Transverse colon (tissue), 4 donors: ENCODE data around the gene KRT8. TPM values are rescaled to one million over a fixed set of nuclear protein-coding genes. Genes with fewer than 3 reads are reported as not detected.

Experiments used
- DNase-seq: peaks from one replicate; pipeline ENCODE4 v3.0.0-alpha.2; 2019
- H3K27ac ChIP-seq, 4 donors: fragments of 200-600 bp; sonication (generic); 2 replicates each; pipeline ENCODE4 v1.5.1; 2016 to 2018; ENCODE audit warnings: inconsistent platforms in 4 of 4
- H3K27me3 ChIP-seq: fragments of 200-600 bp; sonication (generic); 2 replicates; pipeline ENCODE4 v1.5.1; 2017; ENCODE audit warnings: inconsistent platforms
- H3K36me3 ChIP-seq, 4 donors: fragments of 200-600 bp; sonication (generic); 2 replicates each; pipeline ENCODE4 v1.5.1; 2017 to 2019; ENCODE audit warnings: inconsistent platforms in 4 of 4
- H3K4me1 ChIP-seq, 4 donors: fragments of 200-600 bp; sonication (generic); 2 replicates each; pipeline ENCODE4 v1.5.1; 2017 to 2020; ENCODE audit warnings: inconsistent platforms in 4 of 4
- H3K4me3 ChIP-seq, 4 donors: fragments of 200-600 bp; sonication (generic); 1 replicate in 1 of 4; 2 replicates in 3 of 4; pipeline versions ENCODE4 v1.5.1 to v1.6.1; 2017 to 2019; ENCODE audit warnings: inconsistent platforms in 4 of 4
- H3K9me3 ChIP-seq, 2 donors: fragments of 200-600 bp; sonication (generic); 2 replicates each; pipeline ENCODE4 v1.5.1; 2017 to 2019; ENCODE audit warnings: inconsistent platforms in 2 of 2
- EP300 ChIP-seq: sonication (generic); formaldehyde crosslinking; IDR thresholded peaks from one replicate; pipeline ENCODE4 v1.6.1; 2017; ENCODE audit warnings: antibody characterized with exemption, low read depth
- POLR2A ChIP-seq: fragments of 450-650 bp; IDR thresholded peaks from one replicate; pipeline ENCODE4 v1.6.1; 2016; ENCODE audit warnings: antibody characterized with exemption, mild to moderate bottlenecking, moderate library complexity
- POLR2AphosphoS5 ChIP-seq, 3 donors: sonication (generic); formaldehyde crosslinking; IDR thresholded peaks; one replicate each; pipeline ENCODE4 v1.6.1; 2016; ENCODE audit warnings: antibody characterized with exemption in 3 of 3
- WGBS, 2 donors: methylation state at CpG; one replicate each; pipeline ENCODE4 v1.1.5; 2018; ENCODE audit warnings: low coverage in 1 of 2; 5-methylcytosine and 5-hydroxymethylcytosine counted together
- in situ Hi-C, 4 donors: fragments of 200-750 bp; cut with MboI; loops; one replicate each; pipeline versions ENCODE4 v1.15.0 to v1.15.1; 2017; ENCODE audit warnings: low sequenced_read_pairs in 3 of 4, low pct_ligation_motif_present in 1 of 4, low pct_unique_long_range_greater_than_20kb in 1 of 4
- intact Hi-C: fragments of 100-400 bp; cut with DNase I; formaldehyde crosslinking; loops from one replicate; pipeline ENCODE4 v1.15.1; 2023; ENCODE audit warnings: low total_unique reads
- total RNA-seq, 4 donors: library from RNA; depleted of rRNA; stranded (reverse); fragments of >200 nt; gene quantifications; one replicate each; pipeline ENCODE4 v1.1.0, GENCODE V29; 2016
- TF ChIP-seq, protein P1 (sequence below), 5 experiments: fragments of 200-600 bp in 3 of 5; fragments of 450-650 bp in 2 of 5; sonication (generic) in 3 of 5; IDR thresholded peaks; 1 replicate in 2 of 5; 2 replicates in 3 of 5; pipeline ENCODE4 v1.5.1; 2016 to 2017; ENCODE audit warnings: antibody characterized with exemption in 5 of 5, inconsistent platforms in 3 of 5, mild to moderate bottlenecking in 2 of 5, moderate library complexity in 1 of 5

Gene KRT8
- total RNA-seq, 4 donors from 2014 or later = 1,016 to 3,505 (median 2,245) TPM

DNA sequence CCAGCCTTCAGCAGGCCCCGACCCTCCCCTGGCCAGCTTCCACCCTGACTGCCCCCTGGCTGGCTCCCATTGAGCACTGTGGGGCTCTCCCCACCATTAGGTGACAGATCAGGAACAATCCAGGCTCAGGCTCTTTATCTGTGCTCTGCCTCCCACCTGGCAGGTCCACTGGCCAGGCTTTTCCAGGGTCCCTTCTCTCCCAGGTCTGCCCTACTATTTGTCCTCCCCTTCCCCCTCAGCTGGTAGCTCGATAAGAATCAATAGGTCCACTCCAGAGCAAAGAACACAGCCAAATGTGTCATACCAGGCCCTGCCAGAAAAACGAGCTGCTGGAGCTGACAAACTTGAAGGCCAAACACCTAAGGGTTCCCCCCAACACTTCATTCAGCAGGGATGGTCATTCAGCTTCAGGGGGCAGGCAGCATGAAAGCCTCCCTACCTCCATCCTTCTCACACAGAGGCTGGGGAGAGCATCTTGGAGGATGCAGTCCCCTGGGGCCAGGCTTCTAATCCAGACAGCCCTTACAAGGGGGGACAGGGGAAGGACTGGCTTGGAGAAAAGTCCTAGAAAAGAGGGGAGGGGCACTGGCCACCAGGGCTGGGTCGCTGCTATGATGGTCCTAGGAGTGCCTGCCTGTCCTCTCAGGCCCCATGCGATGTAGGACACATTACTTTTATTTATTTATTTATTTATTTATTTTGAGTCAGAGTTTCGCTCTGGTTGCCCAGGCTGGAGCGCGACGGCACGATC is 42.1 kb upstream of the KRT8 start:
- WGBS, 2 donors = 75% methylated on average over 10 of the region's 10 CpGs; no CpG with 5 or more reads in 1 of the 2 donors
- Histone ChIP-seq H3K27me3 (no peaks in the 10 kb centered on the region), H3K36me3 (no peaks in the 10 kb centered on the region), H3K27ac (peak overlapping the region in 2 of 4 donors; percentile 8 to 26), H3K4me3 (no peak overlapping the region), H3K4me1 (peaks cover 8 to 42% (median 16%) of the 10 kb centered on the region in 4 donors), H3K9me3 (no peaks in the 10 kb centered on the region)
- DNase-seq = no peak
- TF ChIP-seq, protein P1, sequence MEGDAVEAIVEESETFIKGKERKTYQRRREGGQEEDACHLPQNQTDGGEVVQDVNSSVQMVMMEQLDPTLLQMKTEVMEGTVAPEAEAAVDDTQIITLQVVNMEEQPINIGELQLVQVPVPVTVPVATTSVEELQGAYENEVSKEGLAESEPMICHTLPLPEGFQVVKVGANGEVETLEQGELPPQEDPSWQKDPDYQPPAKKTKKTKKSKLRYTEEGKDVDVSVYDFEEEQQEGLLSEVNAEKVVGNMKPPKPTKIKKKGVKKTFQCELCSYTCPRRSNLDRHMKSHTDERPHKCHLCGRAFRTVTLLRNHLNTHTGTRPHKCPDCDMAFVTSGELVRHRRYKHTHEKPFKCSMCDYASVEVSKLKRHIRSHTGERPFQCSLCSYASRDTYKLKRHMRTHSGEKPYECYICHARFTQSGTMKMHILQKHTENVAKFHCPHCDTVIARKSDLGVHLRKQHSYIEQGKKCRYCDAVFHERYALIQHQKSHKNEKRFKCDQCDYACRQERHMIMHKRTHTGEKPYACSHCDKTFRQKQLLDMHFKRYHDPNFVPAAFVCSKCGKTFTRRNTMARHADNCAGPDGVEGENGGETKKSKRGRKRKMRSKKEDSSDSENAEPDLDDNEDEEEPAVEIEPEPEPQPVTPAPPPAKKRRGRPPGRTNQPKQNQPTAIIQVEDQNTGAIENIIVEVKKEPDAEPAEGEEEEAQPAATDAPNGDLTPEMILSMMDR (IDR thresholded peaks at IDR 0.05) = no peak
- no peak for TF ChIP-seq EP300
- no peak for TF ChIP-seq POLR2A
- no peak for TF ChIP-seq POLR2AphosphoS5 (IDR thresholded peaks at IDR 0.05)
- in situ Hi-C loops = no loop called here
- intact Hi-C loops = no loop called here

- no peaks in the 10 kb centered on the region for H3K9me3 ChIP-seq
- H3K4me3 ChIP-seq = no peak overlapping the region
- no peaks in the 10 kb centered on the region for H3K27me3 ChIP-seq
- H3K36me3 ChIP-seq = no peaks in the 10 kb centered on the region
- in situ Hi-C loops (no loop called here), intact Hi-C loops (no loop called here)
- 33% methylated on average over 1 of the region's 1 CpG; no CpG with 5 or more reads in 1 of the 2 donors for WGBS, 2 donors
- H3K27ac ChIP-seq = peak overlapping the region in 3 of 4 donors; percentile 13 to 26 (median 19)
- no peak for DNase-seq
- TF ChIP-seq, protein P1 (IDR thresholded peaks at IDR 0.05) = no peak
- TF ChIP-seq POLR2AphosphoS5 (IDR thresholded peaks at IDR 0.05) (no peak), POLR2A (no peak), EP300 (no peak)
- H3K4me1 ChIP-seq = peaks cover 8 to 41% (median 16%) of the 10 kb centered on the region in 4 donors
Observed at GRCh38 chr12:52946334-52946733, 41.5 kb upstream of the KRT8 start.

DNA sequence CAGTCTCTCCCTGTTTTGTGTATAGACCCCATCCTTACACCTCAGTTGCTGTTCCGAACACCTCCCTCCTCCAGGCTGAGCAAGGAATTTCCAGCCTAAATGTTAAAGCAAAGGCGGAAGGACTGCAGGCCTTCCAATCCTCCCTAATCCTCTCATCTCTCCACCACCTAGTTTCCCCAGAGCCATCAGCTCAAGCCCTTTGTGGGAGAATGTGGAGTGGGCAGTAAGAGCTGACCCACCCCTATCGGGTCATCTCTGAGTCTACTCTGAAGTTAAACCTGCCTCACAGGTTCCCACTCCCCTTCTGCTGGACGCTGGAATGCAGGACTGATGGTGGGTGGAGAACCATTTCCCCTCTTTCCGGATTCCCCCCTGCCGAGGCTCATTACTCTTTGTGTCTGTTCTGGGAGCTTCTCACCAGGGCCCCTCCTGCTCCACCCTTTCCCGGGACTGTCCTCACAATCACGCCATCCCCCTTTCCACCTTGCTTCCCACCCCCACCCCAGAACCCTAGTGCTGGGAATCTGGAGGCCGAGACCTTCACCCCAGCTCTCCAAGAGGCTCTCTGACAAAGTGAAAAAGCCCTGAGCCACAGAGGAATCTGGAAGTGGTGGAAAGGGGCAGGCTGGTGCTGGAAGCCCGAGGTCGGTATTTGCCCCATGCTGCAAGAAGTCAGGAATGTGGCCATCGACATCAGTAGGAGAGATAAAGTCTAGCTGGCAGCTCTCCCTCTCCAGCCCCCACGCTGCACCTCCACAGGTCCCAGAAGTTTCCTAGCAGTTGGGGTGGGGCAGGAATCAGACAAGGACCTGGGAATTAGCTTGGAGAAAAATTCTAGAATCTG is 40.7 kb upstream of the KRT8 start:
- DNase-seq = peak; percentile 44
- 38 to 51% methylated on average over 6 to 13 of the region's 13 CpGs for WGBS, 2 donors
- Histone ChIP-seq H3K9me3 (no peaks in the 10 kb centered on the region), H3K36me3 (no peaks in the 10 kb centered on the region), H3K4me1 (peaks cover 8 to 34% (median 11%) of the 10 kb centered on the region in 4 donors), H3K27me3 (no peaks in the 10 kb centered on the region), H3K27ac (peak overlapping the region in 2 of 4 donors; percentile 19 to 26), H3K4me3 (no peak overlapping the region)
- no peak for TF ChIP-seq EP300
- no peak for TF ChIP-seq POLR2AphosphoS5 (IDR thresholded peaks at IDR 0.05)
- TF ChIP-seq POLR2A = no peak
- TF ChIP-seq, protein P1 (IDR thresholded peaks at IDR 0.05) = no peak
- intact Hi-C loops = no loop called here
- in situ Hi-C loops = no loop called here
